Activated T-cell treated with anti-CD3 and anti-CD28 coated beads, Interleukin-2, amount 50 U/mL, for 1 hour (primary cell): ENCODE data around the gene DUOX1.

Experiments
- DNase-seq: peaks from one replicate; pipeline ENCODE4 v3.0.0-alpha.2; 2020

The DUOX1 gene

GRCh38 chr15:45197512-45197911 lies 67.7 kb downstream of the DUOX1 start:
- no peak for DNase-seq

GRCh38 chr15:45198337-45199135 lies 68.7 kb downstream of the DUOX1 start:
- peak; percentile 95 for DNase-seq

- peak; percentile 52 for DNase-seq
Measured at GRCh38 chr15:45199136-45199810, 69.5 kb downstream of the DUOX1 start.

GRCh38 chr15:45200001-45200798 lies 70.4 kb downstream of the DUOX1 start:
- DNase-seq = peak; percentile 97

- peak; percentile 73 for DNase-seq
Measured at GRCh38 chr15:45200799-45201556, 71.2 kb downstream of the DUOX1 start.

GRCh38 chr15:45201557-45201859 lies 71.7 kb downstream of the DUOX1 start:
- DNase-seq = no peak

GRCh38 chr15:45201869-45202268 lies 72.1 kb downstream of the DUOX1 start:
- no peak for DNase-seq

- DNase-seq = no peak
Measured at GRCh38 chr15:45203182-45203581, 73.4 kb downstream of the DUOX1 start.

- DNase-seq = peak; percentile 49
Measured at GRCh38 chr15:45205192-45205591, 75.4 kb downstream of the DUOX1 start.

GRCh38 chr15:45212493-45212892 lies 82.7 kb downstream of the DUOX1 start:
- no peak for DNase-seq
